IMR-90 (cell line): Measurements from ENCODE around the gene TPRX2. TPM values are rescaled to one million over a fixed set of nuclear protein-coding genes. Genes with fewer than 3 reads are reported as not detected.

Experiments
- ATAC-seq: fragments of 200-7000 bp; cut with Tn5 transposase; 2 replicates; pipeline ENCODE4 v1.9.1; 2020; ENCODE audit warnings: low read depth, mild to moderate bottlenecking, moderate library complexity
- BruUV-seq: library from RNA; stranded (reverse); fragments of 400-500 nt; replicated peaks from 2 replicates; lab custom pipeline; 2021; lab: Mats Ljungman, UMichigan
- CTCF ChIA-PET: fragments of 300-600 bp; formaldehyde crosslinking; extraction: SDS; loops from one replicate; lab custom pipeline; 2021; ENCODE audit warnings: antibody characterized with exemption; lab: Yijun Ruan, JAX
- POLR2A ChIA-PET: fragments of 300-600 bp; sonication (Branson Sonifier 250); formaldehyde crosslinking; loops from one replicate; lab custom pipeline; 2022; ENCODE audit warnings: antibody characterized with exemption; ENCODE audit not compliant: unreplicated experiment; lab: Charles Lee
- DNase-seq: peaks from one replicate; pipeline ENCODE4 v3.0.0; 2013
- H2AFZ ChIP-seq: replicated peaks from 2 replicates; pipeline ENCODE3; 2013; ENCODE audit warnings: low read length, mild to moderate bottlenecking; ENCODE audit not compliant: poor library complexity
- H2AK5ac ChIP-seq: 2 replicates; pipeline ENCODE4 v1.6.1; 2013; ENCODE audit warnings: low read depth, low read length, inconsistent platforms
- H2AK9ac ChIP-seq: replicated peaks from 2 replicates; pipeline ENCODE3; 2013; ENCODE audit warnings: mild to moderate bottlenecking, low read depth, low read length, moderate library complexity; ENCODE audit not compliant: poor library complexity
- H2BK120ac ChIP-seq: 2 replicates; pipeline ENCODE4 v1.6.1; 2013; ENCODE audit warnings: low read depth, low read length, inconsistent platforms
- H2BK15ac ChIP-seq: 3 replicates; pipeline ENCODE4 v1.6.1; 2013; ENCODE audit warnings: low read depth, low read length, inconsistent platforms
- H2BK20ac ChIP-seq: 2 replicates; pipeline ENCODE4 v1.6.1; 2013; ENCODE audit warnings: low read depth, mild to moderate bottlenecking, inconsistent platforms, low read length, moderate library complexity
- H2BK5ac ChIP-seq: 2 replicates; pipeline ENCODE4 v1.6.1; 2013; ENCODE audit warnings: mild to moderate bottlenecking, low read depth, low read length, inconsistent platforms; ENCODE audit not compliant: poor library complexity, severe bottlenecking
- H3K14ac ChIP-seq: replicated peaks from 2 replicates; pipeline ENCODE4 v1.6.1; 2013; ENCODE audit warnings: low read depth, low read length, inconsistent platforms
- H3K18ac ChIP-seq: 2 replicates; pipeline ENCODE4 v1.6.1; 2013; ENCODE audit warnings: low read depth, low read length, control low read depth
- H3K23ac ChIP-seq: 2 replicates; pipeline ENCODE4 v1.6.1; 2013; ENCODE audit warnings: low read depth, low read length, inconsistent platforms
- H3K27ac ChIP-seq: 2 replicates; pipeline ENCODE4 v1.5.1; 2013; ENCODE audit warnings: mild to moderate bottlenecking, control low read depth, low read length; ENCODE audit not compliant: insufficient read depth
- H3K27me3 ChIP-seq: 2 replicates; pipeline ENCODE4 v1.6.1; 2013; ENCODE audit warnings: low read length; ENCODE audit not compliant: control insufficient read depth, insufficient read depth
- H3K36me3 ChIP-seq: 2 replicates; pipeline ENCODE4 v1.6.1; 2013; ENCODE audit warnings: low read length, mixed read lengths; ENCODE audit not compliant: control insufficient read depth, insufficient read depth
- H3K4ac ChIP-seq: 2 replicates; pipeline ENCODE4 v1.6.1; 2013; ENCODE audit warnings: low read depth, low read length, inconsistent platforms
- H3K4me1 ChIP-seq: 2 replicates; pipeline ENCODE4 v1.6.1; 2013; ENCODE audit warnings: low read length, mixed read lengths; ENCODE audit not compliant: control insufficient read depth, insufficient read depth
- H3K4me2 ChIP-seq: 2 replicates; pipeline ENCODE4 v1.6.1; 2013; ENCODE audit warnings: low read depth, mild to moderate bottlenecking, control low read depth, low read length, moderate library complexity
- H3K4me3 ChIP-seq: 2 replicates; pipeline ENCODE4 v1.5.1; 2013; ENCODE audit warnings: low read depth, mild to moderate bottlenecking, control low read depth, low read length, moderate library complexity; ENCODE audit not compliant: insufficient read depth
- H3K56ac ChIP-seq: 2 replicates; pipeline ENCODE4 v1.6.1; 2013; ENCODE audit warnings: low read length, inconsistent platforms; ENCODE audit not compliant: insufficient read depth; ENCODE audit errors: extremely low read depth
- H3K79me1 ChIP-seq, 2 experiments: 2 replicates each; pipeline ENCODE4 v1.6.1; 2013; ENCODE audit warnings: low read length in 2 of 2, inconsistent platforms in 1 of 2, low read depth in 1 of 2
- H3K9ac ChIP-seq: 2 replicates; pipeline ENCODE4 v1.6.1; 2013; ENCODE audit warnings: low read depth, low read length, control low read depth
- H3K9me1 ChIP-seq: 2 replicates; pipeline ENCODE4 v1.6.1; 2013; ENCODE audit warnings: low read length, inconsistent platforms; ENCODE audit not compliant: insufficient read depth
- H3K9me3 ChIP-seq: 2 replicates; pipeline ENCODE4 v1.6.1; 2013; ENCODE audit warnings: low read length; ENCODE audit not compliant: control insufficient read depth, insufficient read depth
- H4K20me1 ChIP-seq: 2 replicates; pipeline ENCODE4 v1.6.1; 2013; ENCODE audit warnings: low read length, inconsistent platforms; ENCODE audit not compliant: insufficient read depth
- H4K5ac ChIP-seq: 2 replicates; pipeline ENCODE4 v1.6.1; 2013; ENCODE audit warnings: mild to moderate bottlenecking, low read depth, low read length, control low read depth
- H4K8ac ChIP-seq, 2 experiments: 2 replicates each; pipeline ENCODE4 v1.6.1; 2013; ENCODE audit warnings: low read depth in 2 of 2, low read length in 2 of 2, control low read depth in 1 of 2, inconsistent platforms in 1 of 2
- H4K91ac ChIP-seq: 2 replicates; pipeline ENCODE4 v1.6.1; 2013; ENCODE audit warnings: low read depth, low read length, inconsistent platforms; ENCODE audit not compliant: insufficient read depth
- BHLHE40 ChIP-seq: fragments of 150-350 bp; IDR thresholded peaks from 2 replicates; pipeline ENCODE4 v1.6.1; 2016; ENCODE audit warnings: mild to moderate bottlenecking, low read depth, low read length
- CEBPB ChIP-seq: IDR thresholded peaks from 2 replicates; pipeline ENCODE4 v1.6.1; 2012; ENCODE audit warnings: low read depth, low read length, improper control_type of control experiment
- MXI1 ChIP-seq: IDR thresholded peaks from 2 replicates; pipeline ENCODE4 v1.6.1; 2012; ENCODE audit warnings: low read depth, mild to moderate bottlenecking, low read length, moderate library complexity, borderline replicate concordance
- WGBS, 2 experiments: methylation state at CpG; one replicate each; pipeline versions ENCODE4 v1.1.5 to v1.1.7; 2013; ENCODE audit warnings: missing lambda C conversion rate in 2 of 2; ENCODE audit not compliant: insufficient read length in 1 of 2; ENCODE audit errors: extremely low coverage in 2 of 2; 5-methylcytosine and 5-hydroxymethylcytosine counted together
- dilution Hi-C: fragments of 300-500 bp; cut with HindIII; formaldehyde crosslinking; loops from one replicate; pipeline ENCODE4 v1.14.3; 2018; ENCODE audit warnings: low sequenced_read_pairs; ENCODE audit not compliant: unreplicated experiment
- in situ Hi-C: fragments of 300-500 bp; cut with MboI; formaldehyde crosslinking; loops from 3 replicates; pipeline ENCODE4 v1.14.3; 2019; ENCODE audit warnings: low sequenced_read_pairs, inconsistent platforms, mixed read lengths
- intact Hi-C: fragments of 100-400 bp; cut with micrococcal nuclease; formaldehyde crosslinking; loops from 2 replicates; pipeline ENCODE4 v1.10.0; 2022
- polyA plus RNA-seq, 3 experiments: library from polyadenylated mRNA; depleted of rRNA; stranded (reverse); fragments of >200 nt; gene quantifications; 2 replicates each; pipeline ENCODE4 v1.2.3, GENCODE V29; 2012; ENCODE audit warnings: low replicate concordance in 1 of 3
- total RNA-seq: library from RNA; depleted of rRNA; stranded (reverse); fragments of >200 nt; gene quantifications from 2 replicates; pipeline ENCODE4 v1.2.3, GENCODE V29; 2012

The TPRX2 gene
- total and polyA plus RNA-seq, 2 of the 4 experiments (the other 2 are of a cell fraction): not detected

DNA sequence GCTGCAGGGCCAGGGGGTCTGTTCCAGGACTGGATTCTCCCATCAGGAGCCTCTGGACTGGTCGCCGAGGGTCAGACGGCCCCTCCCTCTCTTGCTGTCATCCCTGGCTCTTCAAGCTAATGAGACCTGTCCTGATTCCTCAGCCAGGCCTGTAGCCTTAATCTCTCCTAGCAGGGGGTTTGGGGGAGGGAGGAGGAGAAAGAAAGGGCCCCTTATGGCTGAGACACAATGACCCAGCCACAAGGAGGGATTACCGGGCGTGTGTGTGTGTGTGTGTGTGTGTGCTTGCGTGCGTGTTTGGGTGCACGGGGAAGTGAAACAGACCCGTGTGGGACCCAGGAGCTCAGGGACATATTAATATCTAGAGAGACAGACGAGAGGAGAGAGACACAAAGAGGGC lies 39.2 kb upstream of the TPRX2 start:
- Histone ChIP-seq H3K4ac (no peak overlapping the region), H2AK5ac (no peak overlapping the region), H2BK15ac (no peak overlapping the region), H3K27me3 (peaks cover 41% of the 10 kb centered on the region), H3K4me2 (no peak overlapping the region), H3K9me3 (no peaks in the 10 kb centered on the region), H2AK9ac (no peak overlapping the region), H3K18ac (no peak overlapping the region), H2AFZ (no peak overlapping the region), H3K9ac (no peak overlapping the region), H2BK120ac (no peak overlapping the region), H3K36me3 (no peaks in the 10 kb centered on the region), H4K20me1 (no peaks in the 10 kb centered on the region), H3K9me1 (no peaks in the 10 kb centered on the region), H3K27ac (no peak overlapping the region), H4K8ac (no peak overlapping the region), H4K5ac (no peak overlapping the region), H3K4me3 (no peak overlapping the region), H2BK5ac (no peak overlapping the region), H3K23ac (no peak overlapping the region), H3K4me1 (no peaks in the 10 kb centered on the region), H3K14ac (no peak overlapping the region), H3K79me1 (no peaks in the 10 kb centered on the region), H4K91ac (no peak overlapping the region), H3K56ac (no peak overlapping the region), H2BK20ac (no peak overlapping the region)
- CTCF ChIA-PET: no interaction called here
- ATAC-seq: no peak
- TF ChIP-seq MXI1 (no peak), BHLHE40 (no peak), CEBPB (no peak)
- DNase-seq: no peak
- intact Hi-C loops: no loop called here
- 0% methylated on average over 2 of the region's 10 CpGs; no CpG with 5 or more reads in 1 of the 2 experiments for WGBS, 2 experiments
- in situ Hi-C loops: no loop called here
- dilution Hi-C loops: no loop called here
- no TSS peak for BruUV-seq
- POLR2A ChIA-PET: no interaction called here
